Activated naive CD8-positive, alpha-beta T cell (primary cell): ENCODE measurements around the gene GPC6.

ENCODE experiments used
- H3K27ac Mint-ChIP-seq: one replicate; pipeline ENCODE4 v1.8.0; 2021; ENCODE audit warnings: mixed read lengths
- H3K27me3 Mint-ChIP-seq: one replicate; pipeline ENCODE4 v1.8.0; 2021; ENCODE audit warnings: mixed read lengths
- H3K36me3 Mint-ChIP-seq: one replicate; pipeline ENCODE4 v1.8.0; 2021; ENCODE audit warnings: mixed read lengths
- H3K4me1 Mint-ChIP-seq: one replicate; pipeline ENCODE4 v1.8.0; 2021; ENCODE audit warnings: low read depth, mixed read lengths
- H3K4me3 Mint-ChIP-seq: one replicate; pipeline ENCODE4 v1.8.0; 2021; ENCODE audit warnings: mild to moderate bottlenecking, mixed read lengths
- H3K9me3 Mint-ChIP-seq: one replicate; pipeline ENCODE4 v1.8.0; 2021; ENCODE audit warnings: low read depth, mixed read lengths

GPC6 gene

GRCh38 chr13:93766719-93767118 is 540.1 kb downstream of the GPC6 start:
- Mint-ChIP-seq H3K27me3 (peaks cover 3% of the 10 kb centered on the region), H3K4me3 (no peak overlapping the region), H3K9me3 (peaks cover 3% of the 10 kb centered on the region), H3K36me3 (no peaks in the 10 kb centered on the region), H3K27ac (no peak overlapping the region), H3K4me1 (no peaks in the 10 kb centered on the region)

- Mint-ChIP-seq H3K4me3 (no peak overlapping the region), H3K9me3 (peaks cover under 1% of the 10 kb centered on the region), H3K36me3 (no peaks in the 10 kb centered on the region), H3K4me1 (no peaks in the 10 kb centered on the region), H3K27me3 (peaks cover 1% of the 10 kb centered on the region), H3K27ac (no peak overlapping the region)
Observed at GRCh38 chr13:93767180-93767916, 540.7 kb downstream of the GPC6 start.

DNA sequence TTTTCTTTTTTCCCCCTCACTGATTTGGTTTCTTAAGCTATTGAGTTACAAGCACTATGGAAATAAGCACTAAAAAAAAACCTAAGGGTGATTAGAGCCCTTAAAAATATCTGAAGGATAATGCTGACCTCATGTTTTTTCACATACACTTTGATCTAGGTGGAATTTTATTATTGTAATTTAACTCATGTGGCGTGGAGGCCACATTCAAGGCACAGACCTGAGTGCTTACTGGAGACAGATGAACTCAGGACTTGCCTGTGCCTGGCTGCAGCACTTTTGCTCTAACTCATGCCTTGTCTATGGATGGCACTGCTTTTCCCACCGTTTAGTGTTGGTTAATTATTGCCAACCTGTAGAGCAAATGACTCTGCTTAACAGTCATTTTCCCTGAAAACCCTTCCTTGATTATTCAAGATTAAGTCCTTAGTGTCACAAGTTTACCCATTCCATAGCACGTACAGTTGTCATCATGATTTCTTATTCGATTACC is 541.4 kb downstream of the GPC6 start:
- H3K36me3 Mint-ChIP-seq = no peaks in the 10 kb centered on the region
- H3K27me3 Mint-ChIP-seq = peaks cover 1% of the 10 kb centered on the region
- H3K4me3 Mint-ChIP-seq = no peak overlapping the region
- H3K4me1 Mint-ChIP-seq = no peaks in the 10 kb centered on the region
- H3K27ac Mint-ChIP-seq = no peak overlapping the region
- H3K9me3 Mint-ChIP-seq = no peaks in the 10 kb centered on the region

DNA sequence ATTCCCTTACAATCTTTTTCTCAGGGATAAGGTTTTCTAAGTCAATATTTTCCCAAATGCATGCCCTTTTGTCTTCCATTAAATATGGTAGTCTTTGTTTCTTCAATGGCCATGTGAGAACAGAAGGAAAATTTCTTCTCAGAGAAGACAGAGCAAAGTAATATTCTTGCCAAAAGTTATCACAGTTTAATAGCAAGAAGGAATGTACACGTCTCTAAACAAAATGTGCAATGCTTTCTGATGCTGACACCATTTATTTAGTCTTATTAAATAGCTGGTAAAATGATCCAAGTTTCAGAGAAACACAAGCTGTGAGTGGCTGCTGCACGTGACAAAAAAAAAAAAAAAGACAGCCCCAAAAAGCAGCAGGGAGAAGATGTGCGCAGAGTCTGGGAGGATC is 542.5 kb downstream of the GPC6 start:
- peaks cover 4% of the 10 kb centered on the region for H3K27me3 Mint-ChIP-seq
- H3K27ac Mint-ChIP-seq = no peak overlapping the region
- H3K4me1 Mint-ChIP-seq = no peaks in the 10 kb centered on the region
- no peaks in the 10 kb centered on the region for H3K9me3 Mint-ChIP-seq
- no peaks in the 10 kb centered on the region for H3K36me3 Mint-ChIP-seq
- H3K4me3 Mint-ChIP-seq = no peak overlapping the region

DNA sequence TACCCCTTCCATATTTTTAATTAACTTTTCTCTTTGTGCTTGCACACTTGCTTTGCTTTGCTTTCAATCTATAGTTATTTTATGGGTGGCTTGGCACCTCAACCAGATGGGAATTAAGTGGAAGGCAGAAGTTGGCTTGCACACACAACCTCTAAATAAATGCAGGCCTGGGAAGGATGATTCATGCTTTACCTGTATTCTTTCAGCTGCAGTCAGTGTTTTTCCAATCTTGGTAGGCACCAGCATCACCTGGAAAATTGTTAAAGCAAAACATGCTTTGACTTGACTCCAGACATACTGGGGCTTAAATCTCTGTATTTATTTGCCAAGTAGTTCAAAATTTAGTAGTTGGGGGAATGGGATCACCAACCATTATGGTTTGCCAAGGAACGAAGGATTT is 543.0 kb downstream of the GPC6 start:
- no peaks in the 10 kb centered on the region for H3K4me1 Mint-ChIP-seq
- no peak overlapping the region for H3K27ac Mint-ChIP-seq
- no peaks in the 10 kb centered on the region for H3K9me3 Mint-ChIP-seq
- no peak overlapping the region for H3K4me3 Mint-ChIP-seq
- peaks cover 4% of the 10 kb centered on the region for H3K27me3 Mint-ChIP-seq
- no peaks in the 10 kb centered on the region for H3K36me3 Mint-ChIP-seq

DNA sequence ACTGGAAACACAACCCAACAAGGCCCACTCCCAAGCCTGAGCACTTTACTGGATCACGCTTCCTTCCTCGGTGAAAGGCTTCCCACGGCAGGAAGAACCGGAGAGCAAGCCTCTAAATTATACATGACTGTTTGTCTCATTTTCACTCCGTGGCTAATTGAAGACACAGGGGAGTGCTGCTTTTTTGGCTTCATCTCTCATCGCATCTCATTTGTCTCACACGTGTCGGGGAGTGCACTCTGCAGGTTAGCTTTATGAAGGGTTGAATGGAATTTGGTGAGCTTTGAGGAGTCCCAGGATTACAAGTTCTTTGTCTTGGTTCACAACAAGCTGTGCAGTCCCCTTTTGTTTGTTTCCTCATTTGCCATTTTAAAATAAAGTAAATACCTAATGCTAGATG is 544.6 kb downstream of the GPC6 start:
- Mint-ChIP-seq H3K9me3 (no peaks in the 10 kb centered on the region), H3K27ac (no peak overlapping the region), H3K4me1 (no peaks in the 10 kb centered on the region), H3K36me3 (no peaks in the 10 kb centered on the region), H3K27me3 (peaks cover 4% of the 10 kb centered on the region), H3K4me3 (no peak overlapping the region)

GRCh38 chr13:93771782-93772181 is 545.2 kb downstream of the GPC6 start:
- Mint-ChIP-seq H3K36me3 (no peaks in the 10 kb centered on the region), H3K9me3 (no peaks in the 10 kb centered on the region), H3K27ac (no peak overlapping the region), H3K4me1 (no peaks in the 10 kb centered on the region), H3K27me3 (peaks cover 4% of the 10 kb centered on the region), H3K4me3 (no peak overlapping the region)

DNA sequence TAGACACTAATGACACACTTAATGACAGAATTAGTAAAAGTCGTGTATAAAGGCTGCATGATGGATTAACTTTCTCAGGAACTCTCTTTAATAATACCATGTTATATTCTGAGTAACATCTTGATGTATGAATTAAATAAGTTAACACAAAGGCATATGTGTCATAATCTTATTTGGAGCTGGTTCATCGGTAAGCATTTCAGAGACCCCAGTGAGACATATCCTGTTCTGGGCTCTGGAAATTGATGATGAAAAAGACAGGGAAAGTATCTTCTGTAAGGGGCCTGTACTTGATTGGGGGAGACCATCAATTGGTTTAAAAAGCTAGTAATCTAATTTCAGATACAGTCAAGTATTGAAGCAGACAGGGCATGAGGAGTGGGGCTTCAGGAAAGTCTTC is 547.9 kb downstream of the GPC6 start:
- no peak overlapping the region for H3K27ac Mint-ChIP-seq
- no peaks in the 10 kb centered on the region for H3K36me3 Mint-ChIP-seq
- no peak overlapping the region for H3K4me3 Mint-ChIP-seq
- H3K27me3 Mint-ChIP-seq = peaks cover 3% of the 10 kb centered on the region
- no peaks in the 10 kb centered on the region for H3K4me1 Mint-ChIP-seq
- H3K9me3 Mint-ChIP-seq = no peaks in the 10 kb centered on the region

DNA sequence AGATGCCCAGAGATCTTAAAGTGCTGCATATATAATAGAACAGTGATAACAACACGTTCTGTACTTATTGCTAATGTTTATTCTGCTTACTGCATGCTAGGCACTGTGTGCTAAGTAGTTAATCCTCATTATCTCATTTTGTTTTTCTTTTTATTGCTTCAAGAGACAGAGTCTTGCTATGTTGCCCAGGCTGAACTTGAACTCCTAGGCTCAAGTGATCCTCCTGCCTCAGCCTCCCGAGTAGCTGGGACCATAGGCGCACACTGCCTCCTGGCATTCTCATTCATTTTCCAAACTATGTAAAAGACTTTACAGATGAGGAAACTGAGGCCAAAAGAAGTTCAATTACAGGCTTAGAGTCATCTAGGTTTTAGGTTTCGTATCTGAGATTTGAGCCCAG is 548.4 kb downstream of the GPC6 start:
- H3K27ac Mint-ChIP-seq = no peak overlapping the region
- H3K36me3 Mint-ChIP-seq = no peaks in the 10 kb centered on the region
- H3K9me3 Mint-ChIP-seq = no peaks in the 10 kb centered on the region
- peaks cover 3% of the 10 kb centered on the region for H3K27me3 Mint-ChIP-seq
- H3K4me3 Mint-ChIP-seq = no peak overlapping the region
- H3K4me1 Mint-ChIP-seq = no peaks in the 10 kb centered on the region

DNA sequence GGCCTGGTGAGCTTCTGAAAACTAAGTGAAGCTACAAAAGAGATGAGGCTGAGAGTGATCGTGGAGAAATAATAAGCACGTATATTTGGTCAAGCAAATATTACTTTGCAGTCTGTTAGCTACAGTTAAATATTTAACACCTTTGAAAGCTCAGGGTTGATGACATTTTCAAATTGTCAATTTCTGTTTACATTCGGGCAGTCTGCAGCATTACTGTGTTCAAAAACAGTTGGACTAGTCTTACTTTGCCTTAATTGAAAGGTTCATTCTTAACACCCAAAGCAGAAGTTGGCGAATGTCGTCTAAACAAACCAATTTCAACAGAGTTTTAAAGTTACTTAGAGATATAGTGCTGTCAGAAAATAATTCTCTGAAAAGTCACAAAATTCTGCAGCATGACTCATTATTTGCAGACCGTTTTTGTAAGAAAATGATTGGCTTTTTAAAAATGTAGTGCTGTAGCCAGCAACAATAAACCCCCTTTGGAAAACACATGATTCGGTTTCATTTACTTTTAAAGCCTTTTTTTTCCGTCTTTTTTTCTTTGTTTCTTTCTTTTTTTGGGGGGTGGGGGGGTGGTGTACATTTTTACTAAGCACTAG is 549.0 kb downstream of the GPC6 start:
- H3K36me3 Mint-ChIP-seq = no peaks in the 10 kb centered on the region
- no peak overlapping the region for H3K27ac Mint-ChIP-seq
- H3K4me1 Mint-ChIP-seq = no peaks in the 10 kb centered on the region
- H3K27me3 Mint-ChIP-seq = peaks cover 3% of the 10 kb centered on the region
- no peaks in the 10 kb centered on the region for H3K9me3 Mint-ChIP-seq
- H3K4me3 Mint-ChIP-seq = no peak overlapping the region

GRCh38 chr13:93776936-93777335 is 550.3 kb downstream of the GPC6 start:
- no peak overlapping the region for H3K4me3 Mint-ChIP-seq
- peaks cover 3% of the 10 kb centered on the region for H3K27me3 Mint-ChIP-seq
- no peaks in the 10 kb centered on the region for H3K4me1 Mint-ChIP-seq
- H3K27ac Mint-ChIP-seq = no peak overlapping the region
- no peaks in the 10 kb centered on the region for H3K9me3 Mint-ChIP-seq
- no peaks in the 10 kb centered on the region for H3K36me3 Mint-ChIP-seq

DNA sequence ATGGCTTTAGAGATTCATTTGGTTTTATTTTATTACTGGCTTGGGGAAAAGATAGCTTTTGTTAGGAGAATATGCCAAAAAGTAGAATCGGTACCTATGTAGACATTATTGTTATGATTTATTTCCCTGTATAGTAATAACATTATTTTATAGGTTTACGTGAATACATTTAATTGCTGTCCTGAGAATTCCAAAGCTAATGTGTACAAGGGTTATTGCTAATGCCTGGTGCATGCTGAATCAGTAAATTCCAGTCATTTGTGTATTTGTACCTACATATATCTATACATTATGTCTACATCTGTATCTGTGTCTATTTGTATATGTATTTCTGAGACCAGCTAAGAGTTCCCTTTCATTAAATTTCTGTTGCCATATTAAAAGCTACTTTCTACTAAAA is 550.9 kb downstream of the GPC6 start:
- Mint-ChIP-seq H3K36me3 (no peaks in the 10 kb centered on the region), H3K27me3 (peaks cover 5% of the 10 kb centered on the region), H3K4me3 (no peak overlapping the region), H3K27ac (no peak overlapping the region), H3K4me1 (no peaks in the 10 kb centered on the region), H3K9me3 (no peaks in the 10 kb centered on the region)

GRCh38 chr13:93778548-93778947 is 551.9 kb downstream of the GPC6 start:
- H3K4me1 Mint-ChIP-seq = no peaks in the 10 kb centered on the region
- H3K27me3 Mint-ChIP-seq = peaks cover 3% of the 10 kb centered on the region
- no peaks in the 10 kb centered on the region for H3K36me3 Mint-ChIP-seq
- no peak overlapping the region for H3K4me3 Mint-ChIP-seq
- H3K27ac Mint-ChIP-seq = no peak overlapping the region
- no peaks in the 10 kb centered on the region for H3K9me3 Mint-ChIP-seq

DNA sequence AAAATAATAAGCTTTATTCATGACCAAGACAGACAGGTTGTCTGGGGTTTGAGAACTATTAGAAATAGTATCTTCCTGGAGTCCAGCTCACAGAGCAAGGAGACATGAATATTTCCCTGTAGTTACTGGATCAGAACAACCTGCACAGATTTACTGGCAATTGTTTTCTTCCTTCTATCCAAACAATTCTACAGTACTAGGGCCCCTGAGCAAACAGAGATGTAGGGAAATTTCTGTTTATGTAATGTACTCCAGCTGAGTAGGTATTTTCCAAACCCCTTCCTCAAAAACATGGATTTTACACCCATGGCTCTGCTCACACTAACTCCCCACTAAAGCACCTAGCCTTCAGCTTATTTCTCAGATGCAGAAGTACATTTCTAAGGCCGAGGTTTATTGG is 557.6 kb downstream of the GPC6 start:
- no peak overlapping the region for H3K4me3 Mint-ChIP-seq
- H3K27me3 Mint-ChIP-seq = peaks cover 2% of the 10 kb centered on the region
- H3K9me3 Mint-ChIP-seq = no peaks in the 10 kb centered on the region
- no peak overlapping the region for H3K27ac Mint-ChIP-seq
- H3K36me3 Mint-ChIP-seq = no peaks in the 10 kb centered on the region
- no peaks in the 10 kb centered on the region for H3K4me1 Mint-ChIP-seq

GRCh38 chr13:93786846-93787489 is 560.4 kb downstream of the GPC6 start:
- H3K9me3 Mint-ChIP-seq = no peaks in the 10 kb centered on the region
- H3K27ac Mint-ChIP-seq = no peak overlapping the region
- H3K36me3 Mint-ChIP-seq = no peaks in the 10 kb centered on the region
- no peak overlapping the region for H3K4me3 Mint-ChIP-seq
- peaks cover 4% of the 10 kb centered on the region for H3K27me3 Mint-ChIP-seq
- H3K4me1 Mint-ChIP-seq = no peaks in the 10 kb centered on the region
